SJSA1 (cell line): ENCODE measurements around the gene CAST. TPM values are rescaled to one million over a fixed set of nuclear protein-coding genes. Genes with fewer than 3 reads are reported as not detected.
A peak's percentile ranks its signal among the peaks of the same experiment; 100 is the strongest.

Experiments
- DNase-seq, 2 experiments: peaks; one replicate each; pipeline ENCODE4 v3.0.0-alpha.2; 2015 to 2020; ENCODE audit warnings: low spot score in 2 of 2, low read depth in 1 of 2
- H3K27ac ChIP-seq: fragments of 250-450 bp; sonication (Bioruptor Pico); 2 replicates; pipeline ENCODE4 v1.5.1; 2020; ENCODE audit warnings: mild to moderate bottlenecking, moderate library complexity
- H3K27me3 ChIP-seq: fragments of 250-450 bp; sonication (Bioruptor Pico); replicated peaks from 2 replicates; pipeline ENCODE4 v1.5.1; 2020; ENCODE audit warnings: mild to moderate bottlenecking, moderate library complexity
- H3K36me3 ChIP-seq: fragments of 250-450 bp; sonication (Bioruptor Pico); 2 replicates; pipeline ENCODE4 v1.5.1; 2020; ENCODE audit warnings: mild to moderate bottlenecking
- H3K4me1 ChIP-seq: fragments of 250-450 bp; sonication (Bioruptor Pico); replicated peaks from 2 replicates; pipeline ENCODE4 v1.6.1; 2021; ENCODE audit warnings: mild to moderate bottlenecking
- H3K4me3 ChIP-seq: fragments of 250-450 bp; sonication (Bioruptor Pico); 2 replicates; pipeline ENCODE4 v1.5.1; 2020; ENCODE audit warnings: mild to moderate bottlenecking
- H3K9me3 ChIP-seq: fragments of 250-450 bp; sonication (Bioruptor Pico); replicated peaks from 2 replicates; pipeline ENCODE4 v1.5.1; 2020; ENCODE audit warnings: mild to moderate bottlenecking
- total RNA-seq: library from RNA; depleted of rRNA; stranded (reverse); fragments of >200 nt; shearing (Covaris generic); gene quantifications from 2 replicates; pipeline ENCODE4 v1.2.3, GENCODE V29; 2014

The CAST gene
- total RNA-seq, 1 experiment from 2014 or later = 234 TPM

- H3K27ac ChIP-seq = peak overlapping the region; percentile 72
- no peak for DNase-seq
Observed at GRCh38 chr5:96691503-96692303, 29.5 kb downstream of the CAST start.

GRCh38 chr5:96692441-96692840, 30.3 kb downstream of the CAST start:
- no peaks in the 10 kb centered on the region for H3K27me3 ChIP-seq
- H3K27ac ChIP-seq = peak overlapping the region; percentile 72
- no peaks in the 10 kb centered on the region for H3K9me3 ChIP-seq
- peaks cover 50% of the 10 kb centered on the region for H3K36me3 ChIP-seq
- no peak overlapping the region for H3K4me3 ChIP-seq
- DNase-seq = no peak
- peaks cover 20% of the 10 kb centered on the region for H3K4me1 ChIP-seq

More at GRCh38 chr5:96691503-96692303, 29.5 kb downstream of the CAST start:
- no peaks in the 10 kb centered on the region for H3K27me3 ChIP-seq
- no peak overlapping the region for H3K4me3 ChIP-seq
- H3K9me3 ChIP-seq = no peaks in the 10 kb centered on the region
- peaks cover 20% of the 10 kb centered on the region for H3K4me1 ChIP-seq
- H3K36me3 ChIP-seq = peaks cover 46% of the 10 kb centered on the region

DNA sequence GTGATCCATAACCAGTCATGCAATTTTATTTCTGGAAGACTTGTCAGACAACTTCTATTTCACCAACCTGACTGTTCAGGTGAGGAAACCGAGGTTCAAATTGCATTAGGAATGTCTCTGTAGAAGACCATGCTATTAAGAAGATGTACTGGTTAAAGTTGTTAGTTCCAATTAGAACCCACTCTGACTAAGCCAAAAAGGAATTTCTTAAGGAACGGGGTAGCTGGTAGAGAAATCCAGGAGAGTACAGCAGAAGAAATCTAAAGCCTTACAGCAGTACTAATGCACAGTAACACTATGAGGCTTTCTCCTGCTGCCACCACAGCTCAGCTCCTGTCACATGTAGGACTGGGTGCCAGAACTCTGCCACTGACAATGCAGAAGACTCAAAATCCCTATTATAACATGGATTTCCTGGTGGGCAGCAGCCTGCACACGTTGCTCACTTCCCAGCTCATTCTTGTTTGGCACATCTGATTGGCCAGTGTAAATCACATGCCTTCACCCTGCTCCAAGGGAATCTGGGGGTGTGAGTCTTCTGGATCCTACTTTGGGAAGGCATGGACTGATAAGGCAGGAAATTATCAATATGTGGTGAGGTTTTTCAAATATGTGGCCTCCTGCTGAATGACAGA, 37.1 kb downstream of the CAST start:
- H3K4me1 ChIP-seq = peaks cover 44% of the 10 kb centered on the region
- no peak for DNase-seq
- H3K27ac ChIP-seq = no peak overlapping the region
- no peak overlapping the region for H3K4me3 ChIP-seq
- no peaks in the 10 kb centered on the region for H3K27me3 ChIP-seq
- peaks cover 47% of the 10 kb centered on the region for H3K36me3 ChIP-seq
- H3K9me3 ChIP-seq = no peaks in the 10 kb centered on the region

- peaks cover 26% of the 10 kb centered on the region for H3K36me3 ChIP-seq
- no peaks in the 10 kb centered on the region for H3K27me3 ChIP-seq
- peak overlapping the region; percentile 69 for H3K27ac ChIP-seq
- peaks cover 44% of the 10 kb centered on the region for H3K4me1 ChIP-seq
- no peaks in the 10 kb centered on the region for H3K9me3 ChIP-seq
- DNase-seq = peak; percentile 94 to 96
- peak overlapping the region; percentile 48 for H3K4me3 ChIP-seq
Observed at GRCh38 chr5:96702503-96703383, 40.6 kb downstream of the CAST start.

DNA sequence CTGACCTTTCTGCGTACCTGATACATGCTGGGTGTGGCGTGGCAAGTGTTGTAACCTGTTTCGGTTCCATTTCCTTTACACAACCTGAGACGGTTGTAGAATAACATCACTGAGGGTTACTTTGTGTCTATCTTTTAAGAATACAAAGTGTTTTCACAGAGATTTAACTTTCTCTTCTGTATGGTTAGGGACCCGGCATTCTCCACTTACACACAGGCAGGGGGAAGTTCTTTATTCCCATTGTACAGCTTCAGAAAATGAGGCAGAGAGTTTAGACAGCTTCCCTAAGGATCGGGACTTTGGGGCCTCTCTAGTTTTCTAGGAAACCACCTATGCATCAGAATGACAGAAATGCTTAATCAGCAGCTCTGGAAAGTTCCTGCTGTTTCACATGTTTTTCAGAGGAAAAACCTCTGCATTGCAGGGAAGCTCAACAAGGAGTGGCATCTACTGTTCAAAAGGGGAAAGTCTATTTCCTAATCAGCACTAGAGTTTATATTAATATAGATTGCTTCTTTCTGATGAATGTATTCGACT, 41.3 kb downstream of the CAST start:
- Histone ChIP-seq H3K9me3 (no peaks in the 10 kb centered on the region), H3K4me3 (peak overlapping the region; percentile 48), H3K36me3 (peaks cover 18% of the 10 kb centered on the region), H3K4me1 (peaks cover 45% of the 10 kb centered on the region), H3K27me3 (no peaks in the 10 kb centered on the region), H3K27ac (peak overlapping the region; percentile 69)
- DNase-seq = no peak

GRCh38 chr5:96703995-96704394, 41.8 kb downstream of the CAST start:
- no peak overlapping the region for H3K4me3 ChIP-seq
- H3K27ac ChIP-seq = no peak overlapping the region
- no peak for DNase-seq
- peaks cover 49% of the 10 kb centered on the region for H3K4me1 ChIP-seq
- peaks cover 18% of the 10 kb centered on the region for H3K36me3 ChIP-seq
- H3K27me3 ChIP-seq = no peaks in the 10 kb centered on the region
- no peaks in the 10 kb centered on the region for H3K9me3 ChIP-seq

- no peaks in the 10 kb centered on the region for H3K27me3 ChIP-seq
- H3K9me3 ChIP-seq = no peaks in the 10 kb centered on the region
- peaks cover 13% of the 10 kb centered on the region for H3K36me3 ChIP-seq
- no peak overlapping the region for H3K4me3 ChIP-seq
- H3K27ac ChIP-seq = no peak overlapping the region
- no peak for DNase-seq
- H3K4me1 ChIP-seq = peaks cover 33% of the 10 kb centered on the region
Observed at GRCh38 chr5:96706433-96707111, 44.4 kb downstream of the CAST start.

- Histone ChIP-seq H3K36me3 (peaks cover 6% of the 10 kb centered on the region; the same call in 1 of the 2 replicates), H3K27me3 (no peaks in the 10 kb centered on the region), H3K4me1 (peaks cover 16% of the 10 kb centered on the region), H3K9me3 (no peaks in the 10 kb centered on the region), H3K27ac (peak overlapping the region; percentile 7; the same call in 1 of the 2 replicates), H3K4me3 (no peak overlapping the region)
- no peak for DNase-seq
Observed at GRCh38 chr5:96708600-96708999, 46.4 kb downstream of the CAST start.

DNA sequence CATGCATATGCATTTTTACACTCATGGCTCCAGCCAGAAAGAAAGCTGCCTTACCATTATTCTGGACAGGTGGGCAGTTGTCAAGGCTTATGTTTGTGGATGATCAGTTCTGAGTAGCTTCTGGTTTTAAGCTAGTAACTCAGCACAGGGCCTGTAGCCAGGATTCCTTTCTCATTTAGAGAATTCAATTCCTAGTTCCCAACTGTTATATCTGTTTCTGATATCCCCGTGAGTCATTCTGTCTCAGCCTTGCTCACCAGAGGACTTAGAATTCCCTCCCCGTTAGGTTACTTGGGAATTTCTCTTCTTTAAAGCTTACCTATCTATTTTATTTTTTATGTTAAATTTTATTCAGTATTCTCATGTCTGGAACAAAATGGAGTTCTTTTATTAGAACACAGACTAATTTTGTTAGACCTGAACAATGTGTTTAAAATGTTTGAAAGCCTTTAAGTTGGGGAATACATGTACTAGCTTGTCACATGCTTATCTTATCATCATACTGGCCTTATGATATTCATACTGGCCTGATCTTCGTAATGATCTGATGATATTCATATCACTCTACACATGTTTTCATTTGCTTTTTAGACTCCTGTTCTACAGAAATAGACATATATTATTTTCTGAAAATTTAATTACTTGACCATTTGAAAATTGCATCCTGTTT, 47.1 kb downstream of the CAST start:
- DNase-seq = no peak
- Histone ChIP-seq H3K9me3 (no peaks in the 10 kb centered on the region), H3K27ac (peak overlapping the region; percentile 7; the same call in 1 of the 2 replicates), H3K4me3 (no peak overlapping the region), H3K27me3 (no peaks in the 10 kb centered on the region), H3K4me1 (peaks cover 10% of the 10 kb centered on the region), H3K36me3 (0 out of 2 replicates have a peak, but pooled peaks cover 6% of the 10 kb centered on the region)

DNA sequence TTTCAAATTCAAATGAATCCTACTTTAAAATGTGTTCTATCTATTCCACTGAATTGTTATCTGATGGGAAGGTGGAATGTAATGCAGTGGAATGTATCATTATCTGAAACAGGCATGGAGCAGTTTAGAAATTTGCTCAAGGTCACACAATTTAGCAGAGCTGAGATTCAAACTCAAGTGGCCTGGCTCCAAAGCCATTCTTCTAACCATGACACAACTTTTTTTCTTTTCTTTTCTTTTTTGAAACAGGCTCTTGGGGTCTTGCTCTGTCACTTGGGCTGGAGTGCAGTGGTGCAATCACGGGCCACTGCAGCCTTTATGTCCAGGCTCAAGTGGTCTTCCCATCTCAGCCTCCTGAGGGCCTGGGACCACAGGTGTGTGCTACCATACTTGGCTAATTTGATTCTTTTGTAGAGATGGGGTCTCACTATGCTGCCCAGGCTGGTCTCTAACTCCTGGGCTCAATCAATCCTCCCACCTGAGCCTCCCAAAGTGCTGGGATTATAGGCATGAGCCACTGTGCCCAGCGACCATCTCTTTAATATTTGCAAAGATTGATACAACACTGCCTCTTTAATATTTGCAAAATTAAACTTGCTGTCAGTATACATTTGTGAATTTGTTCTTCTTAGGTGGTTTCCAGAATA, 50.0 kb downstream of the CAST start:
- no peak for DNase-seq
- Histone ChIP-seq H3K36me3 (peaks cover 27% of the 10 kb centered on the region; the same call in 1 of the 2 replicates), H3K27me3 (no peaks in the 10 kb centered on the region), H3K4me3 (no peak overlapping the region), H3K9me3 (no peaks in the 10 kb centered on the region), H3K27ac (no peak overlapping the region), H3K4me1 (peaks cover 14% of the 10 kb centered on the region)

GRCh38 chr5:96714450-96714849, 52.3 kb downstream of the CAST start:
- Histone ChIP-seq H3K27me3 (no peaks in the 10 kb centered on the region), H3K36me3 (peaks cover 35% of the 10 kb centered on the region), H3K4me3 (no peak overlapping the region), H3K9me3 (no peaks in the 10 kb centered on the region), H3K4me1 (peaks cover 4% of the 10 kb centered on the region; the same call in 1 of the 2 replicates), H3K27ac (peak overlapping the region; percentile 39; the same call in 1 of the 2 replicates)
- DNase-seq = no peak

- H3K27ac ChIP-seq = peak overlapping the region; percentile 39
- H3K4me1 ChIP-seq = peaks cover 4% of the 10 kb centered on the region; the same call in 1 of the 2 replicates
- DNase-seq = no peak
- H3K27me3 ChIP-seq = no peaks in the 10 kb centered on the region
- H3K4me3 ChIP-seq = no peak overlapping the region
- H3K36me3 ChIP-seq = peaks cover 34% of the 10 kb centered on the region
- H3K9me3 ChIP-seq = no peaks in the 10 kb centered on the region
Observed at GRCh38 chr5:96714951-96715451, 52.8 kb downstream of the CAST start.
